SK-N-SH treated with all-trans-retinoic acid at 6 μM for 48 hours (cell line): ENCODE results near the gene MED31.

ENCODE experiments used
- ATAC-seq: fragments of 200-7000 bp; cut with Tn5 transposase; 3 replicates; pipeline ENCODE4 v1.9.1; 2020; ENCODE audit warnings: mild to moderate bottlenecking, moderate library complexity
- ARNTL ChIP-seq: fragments of 450-650 bp; formaldehyde crosslinking; IDR thresholded peaks from 2 replicates; pipeline ENCODE4 v1.5.0; 2020; ENCODE audit warnings: low read depth, mild to moderate bottlenecking, moderate library complexity, borderline replicate concordance
- BACH2 ChIP-seq: fragments of 250-450 bp; sonication (Bioruptor Pico); IDR thresholded peaks from 2 replicates; pipeline ENCODE4 v1.9.0; 2021; ENCODE audit warnings: mild to moderate bottlenecking, borderline replicate concordance
- CSDC2 ChIP-seq: fragments of 250-450 bp; sonication (Bioruptor Pico); IDR thresholded peaks from 2 replicates; pipeline ENCODE4 v1.5.0; 2020; ENCODE audit warnings: mild to moderate bottlenecking, moderate library complexity
- ESRRG ChIP-seq: fragments of 250-450 bp; sonication (Bioruptor Pico); IDR thresholded peaks from 2 replicates; pipeline ENCODE4 v1.6.1; 2021; ENCODE audit warnings: mild to moderate bottlenecking
- GLIS3 ChIP-seq: fragments of 250-450 bp; sonication (Bioruptor Pico); IDR thresholded peaks from 2 replicates; pipeline ENCODE4 v1.5.0; 2020; ENCODE audit warnings: mild to moderate bottlenecking, moderate library complexity
- PPARA ChIP-seq: fragments of 250-450 bp; sonication (Bioruptor Pico); IDR thresholded peaks from 2 replicates; pipeline ENCODE4 v1.5.0; 2020; ENCODE audit warnings: mild to moderate bottlenecking, borderline replicate concordance
- SNAI2 ChIP-seq: fragments of 250-450 bp; sonication (Bioruptor Pico); IDR thresholded peaks from 2 replicates; pipeline ENCODE4 v1.5.0; 2020; ENCODE audit warnings: mild to moderate bottlenecking, moderate library complexity
- TOX ChIP-seq: fragments of 250-450 bp; sonication (Bioruptor Pico); IDR thresholded peaks from 2 replicates; pipeline ENCODE4 v1.8.0; 2021; ENCODE audit warnings: mild to moderate bottlenecking, moderate library complexity, borderline replicate concordance
- ZC3H10 ChIP-seq: fragments of 250-450 bp; sonication (Bioruptor Pico); IDR thresholded peaks from 2 replicates; pipeline ENCODE4 v1.5.1; 2021; ENCODE audit warnings: mild to moderate bottlenecking, moderate library complexity
- ZFP3 ChIP-seq: fragments of 250-450 bp; sonication (Bioruptor Pico); IDR thresholded peaks from 2 replicates; pipeline ENCODE4 v1.5.0; 2020; ENCODE audit warnings: mild to moderate bottlenecking, moderate library complexity
- ZFP30 ChIP-seq: fragments of 450-650 bp; formaldehyde crosslinking; IDR thresholded peaks from 2 replicates; pipeline ENCODE4 v1.5.0; 2022; ENCODE audit warnings: mild to moderate bottlenecking, moderate library complexity
- ZNF565 ChIP-seq: fragments of 450-650 bp; formaldehyde crosslinking; conservative IDR thresholded peaks from 2 replicates; pipeline ENCODE4 v1.5.0; 2020; ENCODE audit warnings: low read depth, mild to moderate bottlenecking, moderate library complexity
- TF ChIP-seq, protein P1 (sequence below): fragments of 250-450 bp; sonication (Bioruptor Pico); IDR thresholded peaks from 2 replicates; pipeline ENCODE4 v1.8.0; 2021; ENCODE audit warnings: low read depth, mild to moderate bottlenecking, moderate library complexity, borderline replicate concordance
- TF ChIP-seq, protein P2 (sequence below): fragments of 250-450 bp; sonication (Bioruptor Pico); IDR thresholded peaks from 2 replicates; pipeline ENCODE4 v1.5.0; 2020; ENCODE audit warnings: mild to moderate bottlenecking, moderate library complexity
- TF ChIP-seq, protein P3 (sequence below): fragments of 250-450 bp; sonication (Bioruptor Pico); IDR thresholded peaks from 2 replicates; pipeline ENCODE4 v1.5.1; 2020; ENCODE audit warnings: low read depth, mild to moderate bottlenecking, moderate library complexity
- TF ChIP-seq, protein P4 (sequence below): fragments of 250-450 bp; sonication (Bioruptor Pico); IDR thresholded peaks from 2 replicates; pipeline ENCODE4 v1.5.1; 2021; ENCODE audit warnings: mild to moderate bottlenecking, moderate library complexity

Gene MED31

DNA sequence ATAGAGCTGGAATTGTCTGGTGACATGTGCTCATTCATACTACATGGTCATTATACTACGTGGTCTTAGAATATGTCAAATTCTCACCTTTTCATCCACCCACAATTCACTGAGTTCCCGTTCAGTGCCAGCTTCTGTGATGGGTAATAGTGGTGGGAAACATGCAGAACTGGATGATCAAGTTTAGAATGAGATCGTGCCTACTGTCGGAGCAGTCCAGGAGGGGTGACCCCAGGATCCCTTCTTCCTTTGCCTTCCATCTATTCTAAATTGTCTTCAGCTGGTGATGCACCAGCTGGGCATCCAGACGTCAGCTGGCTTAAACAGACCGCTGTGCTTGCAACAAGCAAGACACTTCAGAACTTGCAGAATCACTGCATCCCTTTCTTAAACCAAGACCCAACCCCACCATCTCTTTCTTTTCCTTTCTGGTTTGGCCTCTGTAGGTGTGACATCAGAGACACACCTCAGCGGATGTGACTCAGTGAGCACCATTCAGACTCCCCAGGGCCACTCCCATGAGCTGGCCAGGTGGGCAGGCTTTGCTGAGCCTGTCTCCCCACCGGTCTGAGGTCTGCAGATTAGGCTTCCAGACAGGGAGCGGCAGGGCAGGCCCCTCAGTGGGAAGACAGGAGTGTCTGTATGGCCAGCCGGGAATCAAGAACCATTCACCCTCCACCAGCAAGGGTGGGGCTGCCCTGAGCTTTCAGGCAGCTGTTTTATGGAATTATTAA lies 18.2 kb upstream of the MED31 start (continued):
- TF ChIP-seq, protein P1, sequence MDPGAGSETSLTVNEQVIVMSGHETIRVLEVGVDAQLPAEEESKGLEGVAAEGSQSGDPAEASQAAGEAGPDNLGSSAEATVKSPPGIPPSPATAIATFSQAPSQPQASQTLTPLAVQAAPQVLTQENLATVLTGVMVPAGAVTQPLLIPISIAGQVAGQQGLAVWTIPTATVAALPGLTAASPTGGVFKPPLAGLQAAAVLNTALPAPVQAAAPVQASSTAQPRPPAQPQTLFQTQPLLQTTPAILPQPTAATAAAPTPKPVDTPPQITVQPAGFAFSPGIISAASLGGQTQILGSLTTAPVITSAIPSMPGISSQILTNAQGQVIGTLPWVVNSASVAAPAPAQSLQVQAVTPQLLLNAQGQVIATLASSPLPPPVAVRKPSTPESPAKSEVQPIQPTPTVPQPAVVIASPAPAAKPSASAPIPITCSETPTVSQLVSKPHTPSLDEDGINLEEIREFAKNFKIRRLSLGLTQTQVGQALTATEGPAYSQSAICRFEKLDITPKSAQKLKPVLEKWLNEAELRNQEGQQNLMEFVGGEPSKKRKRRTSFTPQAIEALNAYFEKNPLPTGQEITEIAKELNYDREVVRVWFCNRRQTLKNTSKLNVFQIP (CRISPR knock-in tag), result no peak
- TF ChIP-seq TOX, result no peak
- TF ChIP-seq, all 23 proteins: peak for 0

DNA sequence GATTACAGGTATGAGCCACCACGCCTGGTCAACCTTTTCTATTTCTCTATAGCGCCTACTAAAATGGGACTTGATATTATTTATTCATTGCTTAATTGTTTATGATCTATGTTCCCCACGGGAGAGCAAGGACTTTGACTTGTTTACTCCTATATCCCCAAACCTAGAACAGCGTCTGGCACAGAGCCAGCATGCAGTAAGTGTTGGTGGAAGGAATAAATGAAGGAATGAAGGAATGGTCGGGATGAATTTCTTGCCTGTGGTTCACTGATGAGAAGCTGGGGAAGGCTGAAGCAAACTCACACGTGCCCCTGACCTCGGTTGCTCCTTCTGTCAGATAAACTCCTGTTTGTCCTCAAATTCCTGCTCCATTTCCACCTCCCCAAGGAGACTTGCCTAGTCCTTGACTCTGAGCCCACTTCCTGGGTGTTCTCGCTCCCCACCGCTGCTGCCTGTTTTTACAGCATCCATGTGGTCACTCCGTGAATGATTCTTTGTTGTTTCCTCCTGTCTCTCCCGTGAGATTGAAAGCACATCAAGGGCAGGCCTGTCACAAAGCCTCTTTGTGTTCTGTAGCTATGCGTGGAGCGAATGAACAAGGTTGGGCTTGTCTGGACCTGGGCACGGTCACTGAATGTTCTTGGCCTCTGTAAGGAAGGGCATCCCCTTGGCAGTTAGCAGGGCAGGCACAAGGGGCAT lies 17.5 kb upstream of the MED31 start:
- no peak for ATAC-seq
- TF ChIP-seq, protein P2, sequence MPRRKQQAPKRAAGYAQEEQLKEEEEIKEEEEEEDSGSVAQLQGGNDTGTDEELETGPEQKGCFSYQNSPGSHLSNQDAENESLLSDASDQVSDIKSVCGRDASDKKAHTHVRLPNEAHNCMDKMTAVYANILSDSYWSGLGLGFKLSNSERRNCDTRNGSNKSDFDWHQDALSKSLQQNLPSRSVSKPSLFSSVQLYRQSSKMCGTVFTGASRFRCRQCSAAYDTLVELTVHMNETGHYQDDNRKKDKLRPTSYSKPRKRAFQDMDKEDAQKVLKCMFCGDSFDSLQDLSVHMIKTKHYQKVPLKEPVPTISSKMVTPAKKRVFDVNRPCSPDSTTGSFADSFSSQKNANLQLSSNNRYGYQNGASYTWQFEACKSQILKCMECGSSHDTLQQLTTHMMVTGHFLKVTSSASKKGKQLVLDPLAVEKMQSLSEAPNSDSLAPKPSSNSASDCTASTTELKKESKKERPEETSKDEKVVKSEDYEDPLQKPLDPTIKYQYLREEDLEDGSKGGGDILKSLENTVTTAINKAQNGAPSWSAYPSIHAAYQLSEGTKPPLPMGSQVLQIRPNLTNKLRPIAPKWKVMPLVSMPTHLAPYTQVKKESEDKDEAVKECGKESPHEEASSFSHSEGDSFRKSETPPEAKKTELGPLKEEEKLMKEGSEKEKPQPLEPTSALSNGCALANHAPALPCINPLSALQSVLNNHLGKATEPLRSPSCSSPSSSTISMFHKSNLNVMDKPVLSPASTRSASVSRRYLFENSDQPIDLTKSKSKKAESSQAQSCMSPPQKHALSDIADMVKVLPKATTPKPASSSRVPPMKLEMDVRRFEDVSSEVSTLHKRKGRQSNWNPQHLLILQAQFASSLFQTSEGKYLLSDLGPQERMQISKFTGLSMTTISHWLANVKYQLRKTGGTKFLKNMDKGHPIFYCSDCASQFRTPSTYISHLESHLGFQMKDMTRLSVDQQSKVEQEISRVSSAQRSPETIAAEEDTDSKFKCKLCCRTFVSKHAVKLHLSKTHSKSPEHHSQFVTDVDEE (CRISPR knock-in tag), result no peak
- TF ChIP-seq ZNF565 (no peak), ESRRG (CRISPR knock-in tag) (no peak), BACH2 (CRISPR knock-in tag) (no peak), ZFP30 (CRISPR knock-in tag) (no peak), ARNTL (CRISPR knock-in tag) (no peak)

DNA sequence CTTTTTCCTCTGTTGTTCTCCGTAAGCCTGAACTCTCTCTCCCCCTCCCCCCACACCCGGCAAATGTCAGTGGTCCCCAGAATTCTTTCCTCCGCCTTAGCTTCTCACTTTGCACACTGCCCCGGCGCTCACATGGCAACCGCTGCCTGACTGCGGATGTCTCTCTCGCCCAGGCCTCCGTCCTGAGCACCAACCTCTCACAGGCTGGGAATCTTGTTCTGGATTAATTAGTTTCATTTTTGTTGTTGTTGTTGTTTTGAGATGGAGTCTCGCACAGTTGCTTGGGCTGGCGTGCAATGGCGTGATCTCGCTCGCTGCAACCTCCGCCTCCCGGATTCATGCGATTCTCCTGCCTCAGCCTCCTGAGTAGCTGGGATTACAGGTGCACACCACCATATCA lies 16.8 kb upstream of the MED31 start:
- no peak for ATAC-seq
- TF ChIP-seq SNAI2 (CRISPR knock-in tag), result no peak
- no peak for TF ChIP-seq ARNTL (CRISPR knock-in tag)
- TF ChIP-seq TOX, result no peak
- no peak for TF ChIP-seq GLIS3 (CRISPR knock-in tag)

DNA sequence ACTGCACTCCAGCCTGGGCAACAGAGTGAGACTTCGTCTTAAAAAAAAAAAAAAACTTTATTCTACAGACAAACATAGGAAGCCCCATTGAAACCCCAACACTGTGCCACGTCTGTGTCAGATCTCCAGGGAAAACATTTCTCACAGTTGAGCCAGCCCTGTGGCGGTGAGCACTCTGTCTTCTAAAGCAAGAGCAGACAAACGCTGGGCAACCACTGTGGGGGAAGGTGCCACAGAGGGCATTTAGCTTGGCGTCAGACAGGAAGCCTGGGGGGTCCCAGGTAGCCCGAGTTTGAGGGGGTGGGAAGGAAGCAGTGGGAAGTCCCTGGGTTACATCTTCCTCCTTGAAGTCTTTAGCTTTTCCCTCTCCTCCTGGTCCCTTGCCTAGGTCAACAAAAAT lies 16.1 kb upstream of the MED31 start:
- no peak for ATAC-seq
- no peak for TF ChIP-seq ZC3H10
- TF ChIP-seq TOX, result no peak
- TF ChIP-seq PPARA (CRISPR knock-in tag), result no peak
- TF ChIP-seq, all 23 proteins: peak for 0

DNA sequence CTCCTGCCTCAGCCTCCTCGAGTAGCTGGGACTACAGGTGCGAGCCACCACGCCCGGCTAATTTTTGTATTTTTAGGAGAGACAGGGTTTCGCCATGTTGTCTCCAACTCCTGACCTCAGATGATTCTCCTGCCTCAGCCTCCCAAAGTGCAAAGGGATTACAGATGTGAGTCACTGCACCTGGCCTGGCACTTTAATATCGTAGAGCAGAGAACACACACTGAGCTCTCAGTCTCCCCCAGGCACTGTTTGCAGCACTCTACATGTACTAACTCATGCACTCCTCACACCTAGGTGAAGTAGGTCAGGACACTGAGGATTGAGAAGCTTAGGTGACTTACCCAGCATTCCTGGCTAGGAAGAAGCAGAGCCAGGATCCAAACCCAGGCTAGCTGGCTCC lies 15.2 kb upstream of the MED31 start:
- no peak for ATAC-seq
- TF ChIP-seq ZC3H10 (no peak), CSDC2 (CRISPR knock-in tag) (no peak), ESRRG (CRISPR knock-in tag) (no peak), SNAI2 (CRISPR knock-in tag) (no peak), TOX (no peak), ZFP3 (CRISPR knock-in tag) (no peak), BACH2 (CRISPR knock-in tag) (no peak), ARNTL (CRISPR knock-in tag) (no peak)
- TF ChIP-seq, protein P3, sequence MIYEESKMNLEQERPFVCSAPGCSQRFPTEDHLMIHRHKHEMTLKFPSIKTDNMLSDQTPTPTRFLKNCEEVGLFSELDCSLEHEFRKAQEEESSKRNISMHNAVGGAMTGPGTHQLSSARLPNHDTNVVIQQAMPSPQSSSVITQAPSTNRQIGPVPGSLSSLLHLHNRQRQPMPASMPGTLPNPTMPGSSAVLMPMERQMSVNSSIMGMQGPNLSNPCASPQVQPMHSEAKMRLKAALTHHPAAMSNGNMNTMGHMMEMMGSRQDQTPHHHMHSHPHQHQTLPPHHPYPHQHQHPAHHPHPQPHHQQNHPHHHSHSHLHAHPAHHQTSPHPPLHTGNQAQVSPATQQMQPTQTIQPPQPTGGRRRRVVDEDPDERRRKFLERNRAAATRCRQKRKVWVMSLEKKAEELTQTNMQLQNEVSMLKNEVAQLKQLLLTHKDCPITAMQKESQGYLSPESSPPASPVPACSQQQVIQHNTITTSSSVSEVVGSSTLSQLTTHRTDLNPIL, result no peak
- TF ChIP-seq, protein P2 (CRISPR knock-in tag), result no peak
- TF ChIP-seq, protein P4, sequence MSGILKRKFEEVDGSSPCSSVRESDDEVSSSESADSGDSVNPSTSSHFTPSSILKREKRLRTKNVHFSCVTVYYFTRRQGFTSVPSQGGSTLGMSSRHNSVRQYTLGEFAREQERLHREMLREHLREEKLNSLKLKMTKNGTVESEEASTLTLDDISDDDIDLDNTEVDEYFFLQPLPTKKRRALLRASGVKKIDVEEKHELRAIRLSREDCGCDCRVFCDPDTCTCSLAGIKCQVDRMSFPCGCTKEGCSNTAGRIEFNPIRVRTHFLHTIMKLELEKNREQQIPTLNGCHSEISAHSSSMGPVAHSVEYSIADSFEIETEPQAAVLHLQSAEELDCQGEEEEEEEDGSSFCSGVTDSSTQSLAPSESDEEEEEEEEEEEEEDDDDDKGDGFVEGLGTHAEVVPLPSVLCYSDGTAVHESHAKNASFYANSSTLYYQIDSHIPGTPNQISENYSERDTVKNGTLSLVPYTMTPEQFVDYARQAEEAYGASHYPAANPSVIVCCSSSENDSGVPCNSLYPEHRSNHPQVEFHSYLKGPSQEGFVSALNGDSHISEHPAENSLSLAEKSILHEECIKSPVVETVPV, result no peak
- TF ChIP-seq, all 23 proteins: peak for 0
